Endodermal cell (in vitro differentiated cells): ENCODE measurements around the gene RGS3. TPM values are rescaled to one million over a fixed set of nuclear protein-coding genes. Genes with fewer than 3 reads are reported as not detected.
A peak's percentile ranks its signal among the peaks of the same experiment; 100 is the strongest.

Experiments used
- DNase-seq: peaks from one replicate; pipeline ENCODE4 v3.0.0-alpha.2; 2017
- H3K27ac ChIP-seq: 2 replicates; pipeline ENCODE4 v1.5.1; 2013; ENCODE audit warnings: mild to moderate bottlenecking, low read depth, low read length, moderate library complexity
- H3K27me3 ChIP-seq: 2 replicates; pipeline ENCODE4 v1.6.1; 2013; ENCODE audit warnings: mild to moderate bottlenecking, low read length, moderate library complexity; ENCODE audit not compliant: insufficient read depth, control insufficient read depth, poor library complexity, severe bottlenecking
- H3K36me3 ChIP-seq: 2 replicates; pipeline ENCODE4 v1.7.0; 2013; ENCODE audit warnings: mild to moderate bottlenecking, low read length, moderate library complexity; ENCODE audit not compliant: control insufficient read depth, insufficient read depth
- H3K4me1 ChIP-seq: one replicate; pipeline ENCODE4 v1.7.0; 2013; ENCODE audit warnings: low read length; ENCODE audit not compliant: control insufficient read depth, insufficient read depth
- H3K4me3 ChIP-seq: 2 replicates; pipeline ENCODE4 v1.5.1; 2013; ENCODE audit warnings: mild to moderate bottlenecking, low read length, moderate library complexity
- H3K9ac ChIP-seq: 2 replicates; pipeline ENCODE4 v1.6.1; 2013; ENCODE audit warnings: mild to moderate bottlenecking, low read length, moderate library complexity; ENCODE audit not compliant: poor library complexity, severe bottlenecking; ENCODE audit errors: extremely low read depth
- H3K9me3 ChIP-seq: 2 replicates; pipeline ENCODE4 v1.6.1; 2013; ENCODE audit warnings: mild to moderate bottlenecking, low read length, moderate library complexity; ENCODE audit not compliant: control insufficient read depth
- H3K27ac Mint-ChIP-seq: 2 replicates; pipeline ENCODE4 v1.8.0; 2020; ENCODE audit warnings: mixed read lengths
- H3K27me3 Mint-ChIP-seq: 2 replicates; pipeline ENCODE4 v1.8.0; 2021; ENCODE audit warnings: mild to moderate bottlenecking, mixed read lengths; ENCODE audit not compliant: insufficient read depth
- H3K36me3 Mint-ChIP-seq: 2 replicates; pipeline ENCODE4 v1.8.0; 2020; ENCODE audit warnings: low read depth, mixed read lengths
- H3K4me1 Mint-ChIP-seq: 2 replicates; pipeline ENCODE4 v1.8.0; 2020; ENCODE audit warnings: mixed read lengths
- H3K4me3 Mint-ChIP-seq: 2 replicates; pipeline ENCODE4 v1.8.0; 2020; ENCODE audit warnings: mild to moderate bottlenecking, moderate library complexity, mixed read lengths
- H3K9me3 Mint-ChIP-seq: 2 replicates; pipeline ENCODE4 v1.8.0; 2020; ENCODE audit warnings: mild to moderate bottlenecking, mixed read lengths
- CTCF ChIP-seq: fragments of 200-600 bp; sonication (generic); conservative IDR thresholded peaks from 2 replicates; pipeline ENCODE4 v1.5.0; 2021; ENCODE audit warnings: antibody characterized with exemption, mild to moderate bottlenecking
- WGBS, 2 experiments: methylation state at CpG; one replicate each; pipeline versions ENCODE4 v1.1.5 to v1.1.7; 2013; ENCODE audit warnings: missing lambda C conversion rate in 2 of 2, mixed read lengths in 1 of 2; ENCODE audit not compliant: insufficient coverage in 1 of 2, insufficient read length in 1 of 2; 5-methylcytosine and 5-hydroxymethylcytosine counted together
- total RNA-seq, 2 donors: library from RNA; stranded (reverse); fragmentation: NEBNext Ultra II Directional in 1 of 2; extraction: Animal tissue kit (Norgen Biotek cat#: 25700) in 1 of 2; gene quantifications; 2 replicates in 1 of 2; 3 replicates in 1 of 2; pipeline ENCODE4 v1.2.1, GENCODE V29; 2021

RGS3 gene
- total RNA-seq, 2 donors from 2014 or later: 20.7 to 40.3 TPM

- peak; percentile 61 for DNase-seq
- H3K36me3 Mint-ChIP-seq: no peaks in the 10 kb centered on the region
These were observed 73.1 kb downstream of the RGS3 start for GRCh38 chr9:113536483-113537228.

GRCh38 chr9:113537229-113537810 lies 73.8 kb downstream of the RGS3 start:
- H3K9ac ChIP-seq: no peak overlapping the region
- no peak overlapping the region for H3K4me3 ChIP-seq
- Mint-ChIP-seq H3K27me3 (no peaks in the 10 kb centered on the region), H3K9me3 (no peaks in the 10 kb centered on the region), H3K4me1 (peaks cover 12% of the 10 kb centered on the region), H3K27ac (no peak overlapping the region), H3K4me3 (no peak overlapping the region), H3K36me3 (no peaks in the 10 kb centered on the region)
- 93 to 100% methylated on average over 2 to 7 of the region's 7 CpGs for WGBS, 2 experiments
- H3K9me3 ChIP-seq: no peaks in the 10 kb centered on the region
- no peaks in the 10 kb centered on the region for H3K27me3 ChIP-seq
- peak; percentile 35 for DNase-seq
- H3K36me3 ChIP-seq: no peaks in the 10 kb centered on the region
- H3K4me1 ChIP-seq: peaks cover 2% of the 10 kb centered on the region
- no peak overlapping the region for H3K27ac ChIP-seq
- TF ChIP-seq CTCF: no peak

More at GRCh38 chr9:113536483-113537228, 73.1 kb downstream of the RGS3 start:
- Mint-ChIP-seq H3K4me1 (peaks cover 8% of the 10 kb centered on the region), H3K9me3 (no peaks in the 10 kb centered on the region), H3K4me3 (no peak overlapping the region), H3K27me3 (no peaks in the 10 kb centered on the region), H3K27ac (peak overlapping the region; percentile 19)
- Histone ChIP-seq H3K27me3 (no peaks in the 10 kb centered on the region), H3K27ac (peak overlapping the region; percentile 60), H3K4me1 (peaks cover 2% of the 10 kb centered on the region), H3K9me3 (no peaks in the 10 kb centered on the region), H3K4me3 (no peak overlapping the region), H3K9ac (no peak overlapping the region), H3K36me3 (no peaks in the 10 kb centered on the region)
- no peak for TF ChIP-seq CTCF
- WGBS, 2 experiments: 91 to 92% methylated on average over 19 to 21 of the region's 21 CpGs

GRCh38 chr9:113538131-113538530 lies 74.6 kb downstream of the RGS3 start:
- H3K4me1 Mint-ChIP-seq: peaks cover 20% of the 10 kb centered on the region
- 94 to 95% methylated on average over 4 to 5 of the region's 5 CpGs for WGBS, 2 experiments
- no peak overlapping the region for H3K27ac ChIP-seq
- H3K4me1 ChIP-seq: peaks cover 2% of the 10 kb centered on the region
- peak; percentile 33 for DNase-seq
- no peaks in the 10 kb centered on the region for H3K9me3 ChIP-seq
- no peaks in the 10 kb centered on the region for H3K36me3 ChIP-seq
- H3K9me3 Mint-ChIP-seq: no peaks in the 10 kb centered on the region
- no peak overlapping the region for H3K27ac Mint-ChIP-seq
- no peaks in the 10 kb centered on the region for H3K27me3 ChIP-seq
- H3K4me3 ChIP-seq: no peak overlapping the region
- no peak overlapping the region for H3K4me3 Mint-ChIP-seq
- H3K36me3 Mint-ChIP-seq: no peaks in the 10 kb centered on the region
- no peak overlapping the region for H3K9ac ChIP-seq
- H3K27me3 Mint-ChIP-seq: no peaks in the 10 kb centered on the region
- no peak for TF ChIP-seq CTCF
